Left kidney (tissue), 2 donors: ENCODE data around the gene DNAJB6. TPM values are rescaled to one million over a fixed set of nuclear protein-coding genes. Genes with fewer than 3 reads are reported as not detected.

Experiments used
- DNase-seq: peaks from one replicate; pipeline ENCODE4 v3.0.0-alpha.2; 2013
- polyA plus RNA-seq: library from polyadenylated mRNA; unstranded; fragments of 120-200 nt; gene quantifications from one replicate; pipeline ENCODE4 v1.2.1, GENCODE V29; 2013; ENCODE audit not compliant: insufficient read length

DNAJB6 gene
- polyA plus RNA-seq, 1 donor, result 161 TPM

GRCh38 chr7:157361537-157361936, 24.7 kb downstream of the DNAJB6 start:
- no peak for DNase-seq

GRCh38 chr7:157362729-157363128, 25.9 kb downstream of the DNAJB6 start:
- DNase-seq, result no peak

GRCh38 chr7:157366722-157367121, 29.9 kb downstream of the DNAJB6 start:
- DNase-seq, result no peak

- no peak for DNase-seq
Observed at GRCh38 chr7:157368955-157369354, 32.2 kb downstream of the DNAJB6 start.

GRCh38 chr7:157370742-157371141, 33.9 kb downstream of the DNAJB6 start:
- DNase-seq, result no peak

GRCh38 chr7:157371296-157371695, 34.5 kb downstream of the DNAJB6 start:
- DNase-seq, result no peak

- DNase-seq, result no peak
Observed at GRCh38 chr7:157372300-157373232, 35.8 kb downstream of the DNAJB6 start.

- DNase-seq, result no peak
Observed at GRCh38 chr7:157373493-157373892, 36.7 kb downstream of the DNAJB6 start.

GRCh38 chr7:157375410-157375809, 38.6 kb downstream of the DNAJB6 start:
- no peak for DNase-seq

GRCh38 chr7:157377436-157378124, 40.8 kb downstream of the DNAJB6 start:
- no peak for DNase-seq

- DNase-seq, result no peak
Observed at GRCh38 chr7:157378390-157378789, 41.6 kb downstream of the DNAJB6 start.

GRCh38 chr7:157379493-157379892, 42.7 kb downstream of the DNAJB6 start:
- DNase-seq, result no peak

- no peak for DNase-seq
Observed at GRCh38 chr7:157380416-157380815, 43.6 kb downstream of the DNAJB6 start.

- DNase-seq, result no peak
Observed at GRCh38 chr7:157383868-157384267, 47.1 kb downstream of the DNAJB6 start.

GRCh38 chr7:157384301-157384700, 47.5 kb downstream of the DNAJB6 start:
- DNase-seq, result no peak

GRCh38 chr7:157386979-157387800, 50.4 kb downstream of the DNAJB6 start:
- peak; percentile 58 for DNase-seq

GRCh38 chr7:157388301-157388700, 51.5 kb downstream of the DNAJB6 start:
- no peak for DNase-seq

GRCh38 chr7:157389951-157390730, 53.3 kb downstream of the DNAJB6 start:
- no peak for DNase-seq

GRCh38 chr7:157391036-157391710, 54.4 kb downstream of the DNAJB6 start:
- DNase-seq, result no peak

GRCh38 chr7:157392256-157393037, 55.6 kb downstream of the DNAJB6 start:
- no peak for DNase-seq
